HepG2 (cell line): ENCODE measurements around the gene PSMB9. TPM values are rescaled to one million over a fixed set of nuclear protein-coding genes. Genes with fewer than 3 reads are reported as not detected.

Experiments
- ATAC-seq: fragments of 200-7000 bp; cut with Tn5 transposase; 3 replicates; pipeline ENCODE4 v1.9.1; 2020; ENCODE audit warnings: mild to moderate bottlenecking, moderate library complexity
- BruUV-seq: library from RNA; stranded (reverse); fragments of 400-500 nt; replicated peaks from 2 replicates; lab custom pipeline; 2021; lab: Mats Ljungman, UMichigan
- CTCF ChIA-PET: fragments of 300-600 bp; formaldehyde crosslinking; extraction: SDS; loops from one replicate; lab custom pipeline; 2021; ENCODE audit warnings: low total read pairs, inconsistent platforms, low intra/inter-chr PET ratio; lab: Yijun Ruan, JAX
- POLR2A ChIA-PET: fragments of 350-600 bp; sonication (Branson Sonifier 250); formaldehyde crosslinking; loops from one replicate; lab custom pipeline; 2020; ENCODE audit warnings: antibody characterized with exemption, inconsistent platforms; lab: Yijun Ruan, JAX
- DNase-seq: peaks from one replicate; pipeline ENCODE4 v3.0.0-alpha.2; 2015; ENCODE audit warnings: low spot score
- FAIRE-seq: peaks from 3 replicates; lab custom pipeline; 2011; peaks lifted over from hg19 to GRCh38; lab: Jason Lieb, UNC
- H2AFZ ChIP-seq: one replicate; pipeline ENCODE4 v1.6.1; 2011; ENCODE audit warnings: low read length, inconsistent platforms
- H3K27ac ChIP-seq: fragments of 300-600 bp; 3 replicates; pipeline ENCODE4 v1.8.0; 2011; ENCODE audit warnings: mixed run types, mild to moderate bottlenecking, mixed read lengths, low read length, inconsistent platforms; ENCODE audit not compliant: insufficient read depth; ENCODE audit errors: extremely low read length
- H3K27me3 ChIP-seq, 2 experiments: fragments of 200-600 bp in 1 of 2; 2 replicates in 1 of 2; 3 replicates in 1 of 2; pipeline versions ENCODE4 v1.6.0 to v1.8.0; 2011; ENCODE audit warnings: low read length in 2 of 2, mild to moderate bottlenecking in 2 of 2, moderate library complexity in 2 of 2, inconsistent platforms in 1 of 2; ENCODE audit not compliant: insufficient read depth in 2 of 2, control insufficient read depth in 1 of 2
- H3K36me3 ChIP-seq, 2 experiments: fragments of 200-600 bp in 1 of 2; replicated peaks in 1 of 2; 2 replicates in 1 of 2; 3 replicates in 1 of 2; pipeline versions ENCODE4 v1.5.1 to v1.8.0; 2011; ENCODE audit warnings: low read length in 2 of 2, inconsistent platforms in 1 of 2; ENCODE audit not compliant: insufficient read depth in 2 of 2, control insufficient read depth in 1 of 2
- H3K4me1 ChIP-seq: 2 replicates; pipeline ENCODE4 v1.5.1; 2012; ENCODE audit warnings: low read length, inconsistent platforms; ENCODE audit not compliant: insufficient read depth
- H3K4me2 ChIP-seq: 2 replicates; pipeline ENCODE4 v1.6.0; 2011; ENCODE audit warnings: low read depth, low read length, inconsistent platforms
- H3K4me3 ChIP-seq, 3 experiments: fragments of 200-600 bp in 1 of 3; sonication (generic), shearing (Covaris generic) in 1 of 3; replicated peaks in 1 of 3; 2 replicates each; pipeline ENCODE4 v1.5.1; 2011 to 2016; ENCODE audit warnings: low read length in 3 of 3, inconsistent platforms in 2 of 3, low read depth in 2 of 3, mild to moderate bottlenecking in 2 of 3, control low read depth in 1 of 3, mixed read lengths in 1 of 3; ENCODE audit not compliant: insufficient read depth in 1 of 3
- H3K79me2 ChIP-seq: one replicate; pipeline ENCODE4 v1.6.1; 2011; ENCODE audit warnings: low read length, inconsistent platforms; ENCODE audit not compliant: insufficient read depth
- H3K9ac ChIP-seq: 2 replicates; pipeline ENCODE4 v1.6.0; 2011; ENCODE audit warnings: mild to moderate bottlenecking, low read depth, low read length, inconsistent platforms; ENCODE audit not compliant: insufficient read depth
- H3K9me3 ChIP-seq: 2 replicates; pipeline ENCODE4 v1.5.1; 2012; ENCODE audit warnings: mild to moderate bottlenecking, low read length
- H4K20me1 ChIP-seq: 2 replicates; pipeline ENCODE4 v1.6.0; 2011; ENCODE audit warnings: inconsistent platforms, mild to moderate bottlenecking, low read length, moderate library complexity; ENCODE audit not compliant: insufficient read depth
- ATF4 ChIP-seq, 2 experiments: fragments of 450-650 bp in 1 of 2; sonication (generic) in 1 of 2; formaldehyde crosslinking; IDR thresholded peaks; 2 replicates each; pipeline versions ENCODE4 v1.5.0 to v1.8.0; 2020 to 2022; ENCODE audit warnings: mild to moderate bottlenecking in 1 of 2, missing genetic modification reagents in 1 of 2
- FLYWCH1 ChIP-seq: sonication (generic); formaldehyde crosslinking; IDR thresholded peaks from 2 replicates; pipeline ENCODE4 v1.8.1; 2023; ENCODE audit warnings: mild to moderate bottlenecking, missing genetic modification reagents
- GPBP1L1 ChIP-seq: sonication (generic); formaldehyde crosslinking; IDR thresholded peaks from 2 replicates; pipeline ENCODE4 v1.5.0; 2020; ENCODE audit warnings: mild to moderate bottlenecking, missing genetic modification reagents
- PAXIP1 ChIP-seq: sonication (generic); formaldehyde crosslinking; conservative IDR thresholded peaks from 2 replicates; pipeline ENCODE4 v1.4.0; 2020; ENCODE audit warnings: mild to moderate bottlenecking, missing genetic modification reagents, moderate library complexity
- RERE ChIP-seq: IDR thresholded peaks from 2 replicates; pipeline ENCODE4 v1.6.1; 2016; ENCODE audit warnings: low read depth, missing genetic modification reagents, missing compliant biosample characterization
- SETDB1 ChIP-seq: sonication (generic); formaldehyde crosslinking; IDR thresholded peaks from 2 replicates; pipeline ENCODE4 v1.5.1; 2020; ENCODE audit warnings: missing genetic modification reagents, mild to moderate bottlenecking, borderline replicate concordance
- SNAI1 ChIP-seq: sonication (generic); formaldehyde crosslinking; IDR thresholded peaks from 2 replicates; pipeline ENCODE4 v1.5.0; 2020; ENCODE audit warnings: mild to moderate bottlenecking, missing genetic modification reagents, borderline replicate concordance
- TRAFD1 ChIP-seq: sonication (generic); formaldehyde crosslinking; IDR thresholded peaks from 2 replicates; pipeline ENCODE4 v1.5.1; 2020; ENCODE audit warnings: missing genetic modification reagents, mild to moderate bottlenecking, borderline replicate concordance
- WGBS: methylation state at CpG from one replicate; pipeline ENCODE4 v1.1.6; 2017; ENCODE audit warnings: low lambda C conversion rate; 5-methylcytosine and 5-hydroxymethylcytosine counted together
- in situ Hi-C: cut with HindIII; loops from 2 replicates; pipeline ENCODE4 v1.10.0; 2017; ENCODE audit warnings: low pct_unique_long_range_greater_than_20kb; ENCODE audit not compliant: extremely low pct_ligation_motif_present
- intact Hi-C: fragments of 100-400 bp; cut with micrococcal nuclease; formaldehyde crosslinking; loops from one replicate; pipeline ENCODE4 v1.10.0; 2022; ENCODE audit not compliant: unreplicated experiment
- polyA plus RNA-seq, 8 experiments: library from polyadenylated mRNA; depleted of rRNA in 3 of 8; stranded (reverse) in 7 of 8; unstranded in 1 of 8; fragments of >200 nt; fragmentation: Illumina TruSeq in 4 of 8; extraction: Trizol in 4 of 8; gene quantifications; 2 replicates each; pipeline versions ENCODE4 v1.2.1 to v1.2.3, GENCODE V29; 2011 to 2016; ENCODE audit warnings: low read depth in 4 of 8, missing spikeins in 1 of 8, mixed read lengths in 1 of 8; ENCODE audit not compliant: insufficient read depth in 1 of 8
- total RNA-seq, 5 experiments: library from RNA; depleted of rRNA; stranded (reverse); fragments of >200 nt; fragmentation: Illumina TruSeq; extraction: Trizol; gene quantifications; 2 replicates each; pipeline ENCODE4 v1.2.3, GENCODE V29; 2016; ENCODE audit warnings: low read depth in 1 of 5

The PSMB9 gene
- total and polyA plus RNA-seq, 2 of the 13 experiments (the other 11 are each of a cell fraction or from before 2014, with no cell fraction given) = 15.6 to 16.0 TPM

GRCh38 chr6:32852844-32853540 is 1.0 kb upstream of the PSMB9 start:
- BruUV-seq = no TSS peak
- no peaks in the 10 kb centered on the region for H4K20me1 ChIP-seq
- ATAC-seq = peak; percentile 56
- in situ Hi-C loops (no loop called here), intact Hi-C loops (loop anchor here (1.0 kb wide), 2 partner anchors 9 to 15 kb away; partner anchors contain the start of genes PSMB8 and TAP2)
- peak overlapping the region; percentile 62 for H3K27ac ChIP-seq
- under 1% methylated on average over 22 of the region's 41 CpGs for WGBS
- no peaks in the 10 kb centered on the region; a peak in 1 of 5 replicates for H3K27me3 ChIP-seq
- H3K36me3 ChIP-seq = peaks cover 0 to 6% of the 10 kb centered on the region in 2 experiments; a peak in 1 of 5 replicates
- H2AFZ ChIP-seq = no peak overlapping the region
- DNase-seq = no peak
- POLR2A ChIA-PET = interaction anchor here (0.6 to 3.8 kb wide), 6 partner anchors 8 to 118 kb away, joined by 4 to 69 read pairs (median 26); partner anchors contain the start of genes BRD2, PSMB8 and TAP2
- H3K9ac ChIP-seq = peak overlapping the region; percentile 72
- CTCF ChIA-PET = interaction anchor here (0.7 to 2.4 kb wide), 4 partner anchors 11 to 27 kb away, joined by 4 to 39 read pairs (median 4); partner anchors contain the start of gene TAP2
- no peak for FAIRE-seq
- peak overlapping the region; percentile 98 for H3K4me2 ChIP-seq
- peaks cover 26% of the 10 kb centered on the region for H3K4me1 ChIP-seq
- H3K4me3 ChIP-seq = peak overlapping the region; percentile 93 to 96 (median 95)
- H3K9me3 ChIP-seq = no peaks in the 10 kb centered on the region
- no peaks in the 10 kb centered on the region for H3K79me2 ChIP-seq
- TF ChIP-seq TRAFD1 (CRISPR knock-in tag) (no peak), GPBP1L1 (CRISPR knock-in tag) (no peak), PAXIP1 (CRISPR knock-in tag) (no peak), SNAI1 (CRISPR knock-in tag) (0 out of 2 replicates have a peak, but pooled peaks have one; percentile 55), FLYWCH1 (CRISPR knock-in tag) (no peak), SETDB1 (CRISPR knock-in tag) (no peak), RERE (CRISPR knock-in tag) (no peak), ATF4 (CRISPR knock-in tag; IDR thresholded peaks at IDR 0.05) (no peak)
